Measurements from ENCODE around the gene RASSF4.

Gene RASSF4

GRCh38 chr10:44949127-44949802, 10.3 kb upstream of the RASSF4 start:
- no peak for DNase-seq

GRCh38 chr10:44949915-44950314, 9.7 kb upstream of the RASSF4 start:
- DNase-seq = no peak

DNA sequence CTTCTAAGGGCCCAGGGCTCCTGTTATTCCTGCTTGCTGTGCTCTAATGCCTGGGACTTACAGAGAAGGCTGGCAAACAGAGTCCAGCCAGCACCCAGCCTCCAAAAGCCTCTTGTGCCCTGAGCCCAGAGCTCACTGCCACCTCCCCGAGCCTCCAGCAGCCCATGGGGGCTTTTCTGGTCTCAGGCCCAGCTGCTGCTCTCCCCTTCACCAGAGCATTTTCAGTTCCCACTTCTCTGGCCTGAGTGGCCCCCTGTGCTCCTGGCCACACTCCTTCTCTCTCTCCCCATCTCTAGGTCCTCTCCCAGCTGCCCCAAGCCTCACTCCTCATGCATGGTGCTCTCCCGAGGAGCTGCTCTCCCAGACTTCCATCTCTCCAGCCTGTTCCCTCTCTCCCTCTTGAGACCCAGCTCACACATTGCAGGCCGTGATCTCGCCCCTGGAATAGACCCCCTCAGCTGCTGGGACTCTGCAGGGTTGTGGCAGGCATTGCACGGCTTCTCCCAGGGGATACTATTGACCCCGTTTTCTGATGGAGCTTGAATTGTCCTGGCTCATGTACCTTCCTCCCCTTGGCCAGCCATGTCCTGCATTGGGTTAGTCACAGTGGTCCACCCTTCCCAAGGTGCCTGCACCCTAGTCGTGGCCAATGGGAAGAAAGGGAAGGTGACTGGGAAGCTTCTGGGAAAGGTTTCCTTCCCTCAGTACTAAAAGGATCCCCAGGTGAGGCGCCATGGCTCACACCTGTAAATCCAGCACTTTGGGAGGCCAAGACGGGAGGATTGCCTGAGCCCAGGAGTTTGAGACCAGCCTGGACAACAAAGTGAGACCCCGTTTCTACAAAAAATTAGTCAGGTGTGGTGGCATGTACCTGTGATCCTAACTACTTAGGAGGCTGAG, 9.0 kb upstream of the RASSF4 start:
- DNase-seq = no peak

DNA sequence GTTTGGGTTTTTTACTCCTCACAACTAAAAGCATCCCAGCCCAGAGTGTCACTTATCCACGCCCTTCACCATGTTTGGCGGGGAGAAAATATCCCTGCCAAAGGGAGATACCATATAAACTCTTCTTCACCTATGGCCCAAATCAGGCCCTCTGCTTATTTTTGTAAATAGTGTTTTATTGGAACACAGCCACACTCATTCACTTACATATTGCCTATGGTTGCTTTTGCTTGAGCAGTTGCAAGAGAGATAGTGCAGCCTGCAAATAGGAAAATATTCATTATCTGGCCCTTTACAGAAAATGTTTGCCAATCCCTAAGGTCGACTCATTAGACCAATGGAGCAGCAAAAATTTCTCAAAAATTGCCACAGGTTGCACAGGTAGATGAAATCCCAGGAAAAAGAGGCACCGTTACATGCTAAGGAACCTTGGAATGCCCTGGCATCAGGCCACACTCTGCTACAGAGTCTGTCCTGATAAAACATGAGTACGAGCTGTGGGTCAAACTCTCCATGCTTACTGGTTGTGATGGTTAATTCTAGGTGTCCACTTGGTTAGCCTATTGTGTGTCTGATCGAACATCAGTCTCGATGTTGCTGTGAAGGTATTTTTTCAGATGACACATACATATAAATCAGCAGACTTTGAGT, 7.9 kb upstream of the RASSF4 start:
- DNase-seq = no peak

DNA sequence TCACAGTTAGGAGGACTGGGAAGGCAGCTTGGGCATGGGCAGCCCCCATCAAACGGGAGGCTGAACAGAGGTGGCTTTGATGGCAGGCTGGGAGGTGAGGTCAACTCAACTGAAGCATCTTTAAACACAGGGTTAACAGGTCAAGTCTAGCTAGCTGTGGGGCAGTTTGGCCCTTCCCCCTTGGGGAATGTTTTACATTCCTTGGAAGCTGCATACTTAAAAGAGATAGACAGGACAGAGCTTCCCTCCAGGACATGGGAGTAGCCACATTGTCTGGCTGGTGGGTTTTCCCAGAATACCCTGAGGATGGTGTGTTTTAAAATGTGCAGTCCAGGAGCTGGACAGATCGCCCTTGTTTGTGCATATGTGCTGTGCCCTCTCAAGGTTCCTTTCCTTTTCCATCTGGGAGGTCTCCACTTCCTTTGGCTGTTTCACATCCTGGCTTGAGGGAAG, 6.8 kb upstream of the RASSF4 start:
- no peak for DNase-seq

DNA sequence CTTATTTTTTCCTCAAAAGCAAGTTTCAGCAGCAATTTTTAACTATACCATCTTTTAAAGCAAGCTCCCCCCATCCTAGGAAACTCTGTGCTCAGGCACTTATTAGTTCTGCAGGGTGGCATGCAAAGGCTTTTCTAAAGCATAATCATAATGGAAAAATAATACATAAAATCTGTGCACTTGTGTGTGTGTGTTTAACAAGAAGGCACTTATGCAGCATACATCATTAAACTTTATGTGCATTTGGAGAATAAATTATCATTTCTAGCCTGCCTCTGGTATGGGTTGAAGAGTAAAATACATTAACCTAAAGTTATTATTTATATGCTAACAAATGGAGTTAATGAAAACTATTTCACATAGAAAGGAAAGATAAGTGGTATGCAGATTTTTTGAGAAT, 5.6 kb upstream of the RASSF4 start:
- no peak for DNase-seq

GRCh38 chr10:44954962-44955361, 4.6 kb upstream of the RASSF4 start:
- DNase-seq = no peak

DNA sequence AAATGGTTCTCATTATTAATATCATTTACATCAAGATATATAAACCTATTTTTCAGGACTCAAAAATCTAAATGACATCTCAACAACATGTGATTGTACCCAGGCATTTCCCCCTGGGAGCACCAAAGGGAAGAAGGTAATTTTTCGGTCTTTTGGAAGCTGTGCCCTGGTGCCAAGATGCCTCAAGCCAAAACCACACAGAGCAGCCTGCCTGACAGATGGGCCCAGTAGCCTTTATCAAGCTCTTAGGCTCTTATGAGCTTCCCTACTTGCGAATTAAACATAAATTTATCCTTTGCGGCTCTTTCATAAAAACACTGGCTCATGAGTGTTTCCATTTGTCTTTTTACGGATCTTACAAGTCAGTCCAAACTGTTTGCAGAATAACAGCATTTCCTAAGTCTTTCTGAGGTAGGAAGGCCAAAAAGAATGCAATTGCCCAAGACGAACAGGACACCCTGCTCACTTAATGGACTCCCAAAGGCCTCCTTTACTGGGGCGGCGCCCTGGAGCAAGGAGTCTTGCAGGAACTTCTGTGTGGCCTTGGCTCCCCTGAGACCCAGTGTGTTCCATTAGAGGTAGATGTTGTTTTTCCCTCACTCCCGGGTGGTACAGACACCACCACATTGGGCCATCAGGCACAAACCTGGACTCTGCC, 4.1 kb upstream of the RASSF4 start:
- no peak for DNase-seq

GRCh38 chr10:44956226-44956625, 3.4 kb upstream of the RASSF4 start:
- DNase-seq = no peak

GRCh38 chr10:44956717-44957706, 2.6 kb upstream of the RASSF4 start:
- no peak for DNase-seq

GRCh38 chr10:44958196-44958897, 1.3 kb upstream of the RASSF4 start:
- DNase-seq = no peak

GRCh38 chr10:44958898-44959246, 730 bp upstream of the RASSF4 start:
- no peak for DNase-seq

DNA sequence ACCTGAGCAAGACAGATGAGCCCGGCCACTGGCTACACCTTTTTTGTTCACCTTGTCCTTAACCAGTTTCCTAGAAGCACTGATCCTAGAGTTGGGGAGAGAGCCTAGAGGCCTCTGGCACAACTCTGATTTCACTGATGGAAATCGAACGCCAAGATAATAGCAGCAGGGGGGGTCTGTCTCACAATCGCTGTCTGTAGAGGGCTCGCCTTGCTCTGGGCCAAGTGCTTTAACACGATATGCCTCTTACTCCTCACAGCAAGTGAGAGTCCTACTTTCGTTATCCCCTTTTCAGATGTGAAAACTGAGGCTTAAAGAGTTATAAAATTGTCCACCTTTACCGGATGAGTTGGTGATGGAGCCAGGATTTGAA, 472 bp downstream of the RASSF4 start:
- DNase-seq = no peak

- DNase-seq = no peak
Measured at GRCh38 chr10:44960482-44961229, 1.1 kb downstream of the RASSF4 start.

GRCh38 chr10:44961230-44961571, 1.6 kb downstream of the RASSF4 start:
- no peak for DNase-seq

GRCh38 chr10:44961931-44962750, 2.5 kb downstream of the RASSF4 start:
- DNase-seq = no peak

- DNase-seq = no peak
Measured at GRCh38 chr10:44962870-44963738, 3.5 kb downstream of the RASSF4 start.

DNA sequence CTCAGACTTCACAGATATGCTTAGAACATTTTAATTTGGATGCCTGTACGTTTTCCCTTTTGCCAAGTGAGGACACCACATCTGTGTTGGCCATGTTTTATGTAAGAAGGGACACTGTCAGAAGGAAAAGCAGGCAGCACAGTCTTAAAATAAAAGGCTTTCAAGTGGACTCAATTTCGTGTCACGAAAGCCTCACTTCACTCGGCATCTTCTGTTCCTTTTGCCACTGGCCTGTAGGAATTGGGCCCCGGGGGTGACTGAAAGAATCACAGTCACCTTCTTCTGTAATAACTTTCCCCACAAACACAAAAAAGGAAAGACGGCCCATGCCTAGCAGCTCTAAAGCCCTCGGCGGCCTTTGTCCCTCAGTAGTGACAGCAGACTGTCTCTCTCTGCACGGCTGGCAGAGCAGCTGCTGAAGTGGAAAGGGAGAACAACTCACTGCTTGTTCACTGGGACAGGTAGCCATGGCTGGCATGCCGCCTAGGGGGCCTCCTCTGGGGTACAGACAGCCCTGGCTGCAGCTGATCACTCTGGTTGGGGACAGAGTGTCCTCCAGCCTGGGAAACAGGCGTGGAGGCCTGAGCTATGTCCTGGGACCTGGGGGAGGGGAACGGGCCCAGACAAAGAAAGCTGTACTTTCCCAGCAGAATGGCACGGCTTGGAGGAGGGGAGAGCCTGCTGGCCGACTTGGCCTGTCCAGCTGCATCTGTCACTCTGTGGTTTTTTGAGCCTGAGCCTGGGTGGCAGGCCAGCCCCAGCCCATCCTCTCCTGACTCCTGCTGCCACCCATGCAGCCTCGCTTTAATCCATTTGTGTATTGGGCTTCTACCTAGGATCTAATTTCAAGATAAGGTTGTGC, 4.4 kb downstream of the RASSF4 start:
- DNase-seq = no peak

Measured in activated CD4-positive, alpha-beta T cell treated with anti-CD3 and anti-CD28 coated beads for 48 hours (primary cell).